GM18858 (cell line): Measurements from ENCODE around the gene SCAPER.
"Not testable (repeated sequence)": the region's sequence is repeated elsewhere in the genome, so short reads cannot be mapped to it uniquely, and the experiment has no call there.

Experiments
- ATAC-seq: cut with Tn5 transposase; IDR thresholded peaks from one replicate; pipeline ENCODE4 v1.9.1; 2021; ENCODE audit not compliant: unreplicated experiment

The SCAPER gene

GRCh38 chr15:76585576-76585897, 319.6 kb downstream of the SCAPER start:
- no peak for ATAC-seq

GRCh38 chr15:76584868-76585575, 320.1 kb downstream of the SCAPER start:
- ATAC-seq, result no peak

GRCh38 chr15:76582550-76582949, 322.6 kb downstream of the SCAPER start:
- no peak for ATAC-seq

GRCh38 chr15:76577879-76578512, 327.1 kb downstream of the SCAPER start:
- ATAC-seq, result no peak

- no peak for ATAC-seq
Measured at GRCh38 chr15:76576523-76577279, 328.4 kb downstream of the SCAPER start.

GRCh38 chr15:76575679-76576078, 329.5 kb downstream of the SCAPER start:
- ATAC-seq, result peak; percentile 15

- ATAC-seq, result peak; percentile 92
Measured at GRCh38 chr15:76575274-76575673, 329.9 kb downstream of the SCAPER start.

GRCh38 chr15:76572983-76573314, 332.2 kb downstream of the SCAPER start:
- no peak for ATAC-seq

GRCh38 chr15:76566276-76566675, 338.9 kb downstream of the SCAPER start:
- ATAC-seq, result no peak

- no peak for ATAC-seq
Measured at GRCh38 chr15:76565366-76565765, 339.8 kb downstream of the SCAPER start.

GRCh38 chr15:76555247-76555646, 349.9 kb downstream of the SCAPER start:
- ATAC-seq, result no peak

GRCh38 chr15:76553564-76553963, 351.6 kb downstream of the SCAPER start:
- no peak for ATAC-seq

GRCh38 chr15:76553102-76553501, 352.0 kb downstream of the SCAPER start:
- no peak for ATAC-seq

- no peak for ATAC-seq
Measured at GRCh38 chr15:76546805-76547204, 358.3 kb downstream of the SCAPER start.

GRCh38 chr15:76533995-76534394, 371.1 kb downstream of the SCAPER start:
- ATAC-seq, result no peak

GRCh38 chr15:76533060-76533820, 371.9 kb downstream of the SCAPER start:
- no peak for ATAC-seq

GRCh38 chr15:76529911-76530310, 375.2 kb downstream of the SCAPER start:
- ATAC-seq, result no peak

GRCh38 chr15:76526111-76526510, 379.0 kb downstream of the SCAPER start:
- ATAC-seq, result no peak

GRCh38 chr15:76517910-76518309, 387.2 kb downstream of the SCAPER start:
- ATAC-seq, result no peak

- no peak for ATAC-seq
Measured at GRCh38 chr15:76514282-76514681, 390.9 kb downstream of the SCAPER start.

- ATAC-seq, result no peak
Measured at GRCh38 chr15:76512971-76513370, 392.2 kb downstream of the SCAPER start.

- ATAC-seq, result not testable (repeated sequence)
Measured at GRCh38 chr15:76510663-76511062, 394.5 kb downstream of the SCAPER start.
